GM18520 (cell line): ENCODE data around the gene ASAP2.

Experiments
- ATAC-seq: cut with Tn5 transposase; IDR thresholded peaks from one replicate; pipeline ENCODE4 v1.9.1; 2021; ENCODE audit not compliant: unreplicated experiment

ASAP2 gene

DNA sequence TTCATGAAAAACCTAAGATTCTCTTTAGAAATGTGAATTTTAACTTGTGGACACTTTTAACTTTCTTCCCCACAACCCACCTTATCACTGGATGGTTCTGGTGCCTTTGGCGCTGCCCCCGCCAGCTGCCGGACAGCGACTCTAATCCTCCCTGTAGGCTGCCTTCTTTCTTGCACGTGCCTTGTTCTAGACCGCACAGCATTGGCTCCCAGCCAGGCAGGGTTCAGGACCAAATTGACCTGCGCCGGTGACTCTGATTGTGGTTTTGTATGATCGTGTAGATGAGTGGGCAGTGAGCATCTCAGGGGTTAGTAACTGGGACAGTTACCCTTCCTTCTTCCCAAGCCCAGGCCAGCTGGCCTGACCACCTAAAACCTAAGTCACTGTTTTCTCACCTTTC lies 106.8 kb downstream of the ASAP2 start:
- ATAC-seq = no peak

DNA sequence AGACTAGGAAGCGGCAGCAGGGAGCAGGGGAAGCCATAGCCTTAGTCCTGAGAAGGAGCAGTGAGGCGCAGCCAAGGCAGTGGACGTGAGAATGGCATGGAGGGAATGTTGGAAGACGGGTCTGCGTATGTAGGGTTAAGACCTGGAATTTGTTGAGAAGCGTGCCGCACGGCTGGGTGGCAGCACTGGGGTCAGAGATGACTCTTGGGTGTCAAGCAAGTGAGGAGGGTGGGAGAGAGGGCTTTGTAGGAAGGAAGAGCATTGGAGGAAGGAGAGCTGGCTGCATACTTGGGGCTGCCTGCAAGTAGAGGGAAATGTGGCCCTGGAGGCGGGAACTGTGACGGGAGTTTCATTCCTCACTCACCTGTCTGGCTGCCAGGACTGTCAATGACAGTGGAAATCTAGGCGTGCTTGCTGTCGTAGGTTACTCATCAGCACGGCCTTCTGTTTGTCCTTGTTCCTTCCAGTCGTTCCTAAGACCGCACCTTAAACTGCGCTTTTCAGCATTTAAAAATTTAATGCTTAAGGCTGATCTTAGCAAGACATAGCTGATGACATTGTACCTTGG lies 108.8 kb downstream of the ASAP2 start:
- no peak for ATAC-seq

DNA sequence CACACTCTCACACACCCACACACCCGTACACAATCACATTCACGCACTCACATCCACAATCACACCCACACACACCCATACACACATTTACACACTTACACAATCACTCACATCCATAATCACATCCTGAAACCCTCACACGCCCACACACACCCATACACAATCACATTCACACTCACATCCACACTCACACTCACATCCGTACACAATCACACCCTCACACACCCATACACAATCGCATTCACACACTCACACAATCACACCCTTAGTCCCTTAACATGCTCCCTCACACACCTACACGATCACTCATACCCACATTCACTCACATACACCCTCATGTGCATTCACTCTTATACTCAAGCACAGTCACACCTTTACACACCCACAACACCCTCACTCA lies 110.9 kb downstream of the ASAP2 start:
- no peak for ATAC-seq

DNA sequence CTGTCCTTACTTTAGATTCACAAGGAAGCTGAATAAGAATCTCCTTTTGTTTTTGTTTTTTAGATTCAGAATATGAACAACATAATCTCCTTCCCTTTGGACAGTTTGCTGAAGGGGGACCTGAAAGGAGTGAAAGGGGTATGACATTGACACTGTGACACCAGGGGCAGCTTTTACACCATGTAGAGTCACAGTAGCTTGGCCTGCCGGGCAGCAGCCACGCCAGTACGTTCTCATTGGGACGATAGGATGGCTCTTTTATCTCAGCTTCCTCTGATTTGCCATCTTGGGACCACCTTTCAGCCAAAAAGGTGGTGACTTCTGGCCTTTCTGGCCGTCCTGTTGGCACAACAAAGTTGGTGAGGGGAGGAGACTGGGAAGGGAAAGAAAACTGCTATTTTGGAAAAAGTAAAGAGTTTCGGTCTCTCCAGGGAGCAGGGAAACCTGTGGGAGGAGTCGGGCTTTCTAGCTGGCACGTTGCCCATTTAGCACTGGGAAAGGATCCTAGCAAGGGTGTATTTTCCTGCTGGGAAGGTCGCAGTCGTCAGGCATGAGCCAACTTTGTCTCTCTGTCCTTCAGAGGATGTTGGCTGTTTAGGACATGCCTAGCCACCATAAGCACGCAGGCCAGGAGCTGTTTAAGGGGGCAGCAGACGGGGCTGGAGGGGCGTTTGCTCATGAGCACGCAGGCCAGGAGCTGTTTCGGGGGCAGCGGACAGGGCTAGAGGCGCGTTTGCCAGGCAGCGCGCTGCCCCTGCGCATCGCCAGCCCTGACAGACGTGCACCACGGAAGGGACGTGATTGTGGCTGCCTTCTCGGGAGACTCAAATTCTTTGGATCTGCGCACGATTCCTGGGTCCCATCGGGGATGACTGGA lies 112.1 kb downstream of the ASAP2 start:
- no peak for ATAC-seq

DNA sequence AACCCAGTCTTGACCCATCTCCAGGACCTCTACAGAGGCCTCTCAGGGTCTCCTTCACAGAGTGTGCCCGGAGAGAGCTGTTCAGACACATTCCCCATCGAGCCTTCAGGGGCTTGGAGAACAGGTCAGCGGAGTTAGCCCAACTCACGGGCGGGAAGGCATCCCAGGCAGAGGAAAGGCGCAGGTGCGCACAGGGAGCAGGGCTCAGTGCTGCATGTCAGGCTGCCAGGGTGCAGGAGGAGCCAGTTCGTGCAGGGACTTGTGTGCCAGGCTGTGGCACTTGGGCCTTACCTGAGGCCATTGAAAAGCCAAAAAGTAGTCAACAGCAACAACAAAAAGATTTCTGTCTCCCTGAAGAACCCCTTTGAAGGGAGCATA lies 112.7 kb downstream of the ASAP2 start:
- no peak for ATAC-seq

DNA sequence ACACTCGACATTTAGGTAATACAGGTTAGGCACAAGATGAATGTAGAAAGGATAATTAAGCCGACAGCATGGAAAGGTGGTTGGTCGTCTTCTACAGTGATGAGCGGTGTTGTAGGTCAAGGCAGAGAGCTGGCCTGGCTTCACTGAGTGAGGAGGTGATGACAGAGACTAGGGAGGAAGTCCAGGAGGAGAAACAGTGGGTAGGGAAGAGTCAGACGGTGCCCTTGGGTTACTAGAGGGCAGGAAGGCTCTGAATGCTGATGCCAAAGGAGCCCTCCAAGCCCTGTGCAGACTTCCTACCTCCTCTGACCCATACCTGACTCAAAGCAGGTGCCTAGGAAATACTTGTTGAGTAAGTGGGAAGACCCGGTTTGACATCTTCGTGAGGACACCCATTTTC lies 116.0 kb downstream of the ASAP2 start:
- no peak for ATAC-seq

DNA sequence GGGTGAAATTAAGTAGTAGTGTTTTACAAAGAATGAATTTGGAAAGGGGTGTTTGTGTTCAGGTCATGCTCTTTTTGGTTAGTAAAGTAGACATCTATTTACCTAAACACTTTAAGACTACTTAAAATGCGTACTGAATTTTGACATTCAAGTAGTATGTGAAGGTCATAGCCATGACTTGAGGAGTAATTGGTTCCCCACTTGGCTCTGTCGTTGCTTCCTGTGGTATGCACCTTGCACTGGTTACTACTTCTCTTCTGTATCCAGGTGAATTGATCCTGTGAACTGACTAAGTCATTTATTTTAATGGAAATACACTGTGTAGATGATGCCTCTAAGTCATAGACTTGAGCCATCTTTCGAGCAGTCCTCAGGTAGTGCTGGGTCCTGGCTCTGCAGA lies 118.8 kb downstream of the ASAP2 start:
- no peak for ATAC-seq

DNA sequence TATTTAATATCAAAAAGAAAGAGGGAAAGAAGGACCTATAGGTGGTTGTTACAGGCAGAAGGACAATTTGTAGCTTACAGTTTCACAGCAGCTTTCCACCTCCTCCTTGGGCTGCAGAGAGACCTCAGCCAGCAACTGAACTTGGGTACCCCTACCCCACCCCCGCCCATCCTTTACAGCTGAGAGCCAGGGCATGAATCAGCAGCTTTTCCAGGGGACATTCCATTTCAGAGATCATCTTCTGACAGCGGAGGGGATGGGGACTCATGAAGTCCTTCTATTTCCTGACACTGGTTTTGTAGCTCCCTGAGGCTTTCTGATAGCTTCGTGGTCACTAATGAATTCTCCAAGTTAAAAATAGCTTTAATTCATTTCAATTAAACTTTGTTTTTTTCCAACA lies 120.4 kb downstream of the ASAP2 start:
- no peak for ATAC-seq

DNA sequence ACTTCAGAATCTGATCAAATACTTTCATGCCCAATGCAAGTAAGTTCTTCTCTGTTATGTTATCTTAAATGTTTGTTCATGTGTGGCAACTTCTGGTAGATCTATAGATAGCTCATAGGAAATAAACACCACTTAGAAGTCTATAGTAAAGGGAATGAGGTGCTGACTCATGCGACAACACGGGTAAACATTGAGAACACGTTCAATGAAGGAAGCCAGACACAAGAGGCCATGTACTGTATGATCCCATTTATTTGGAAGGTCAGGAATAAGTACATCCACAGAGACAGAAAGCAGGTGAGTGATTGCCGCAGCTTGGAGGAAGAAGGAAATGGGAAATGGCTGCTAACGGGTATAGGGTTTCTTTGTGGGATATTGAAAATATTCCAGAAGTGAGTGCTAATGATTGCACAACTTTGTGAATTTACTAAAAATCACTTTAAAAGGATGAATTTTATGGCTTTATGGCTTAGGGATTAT lies 121.3 kb downstream of the ASAP2 start:
- ATAC-seq = no peak

DNA sequence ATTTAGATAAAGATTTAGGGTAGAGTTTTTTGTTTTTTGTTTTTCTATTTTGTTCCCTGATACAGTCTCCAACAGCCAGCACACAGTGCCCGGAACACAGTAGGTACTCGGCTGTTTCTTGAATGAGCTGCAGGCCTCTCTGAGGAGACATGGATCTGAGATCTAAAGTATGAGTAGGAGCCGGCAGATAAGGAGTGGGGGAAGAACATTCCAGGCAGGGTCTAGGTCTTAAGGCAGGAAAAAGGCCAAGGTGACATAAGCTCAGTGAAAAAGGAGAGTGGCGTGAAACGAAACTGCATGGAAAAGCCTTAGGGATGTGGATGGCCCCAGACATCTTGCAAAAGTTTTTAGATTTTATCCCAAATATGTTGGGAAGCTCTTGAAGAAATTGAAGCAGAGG lies 122.3 kb downstream of the ASAP2 start:
- ATAC-seq = no peak

DNA sequence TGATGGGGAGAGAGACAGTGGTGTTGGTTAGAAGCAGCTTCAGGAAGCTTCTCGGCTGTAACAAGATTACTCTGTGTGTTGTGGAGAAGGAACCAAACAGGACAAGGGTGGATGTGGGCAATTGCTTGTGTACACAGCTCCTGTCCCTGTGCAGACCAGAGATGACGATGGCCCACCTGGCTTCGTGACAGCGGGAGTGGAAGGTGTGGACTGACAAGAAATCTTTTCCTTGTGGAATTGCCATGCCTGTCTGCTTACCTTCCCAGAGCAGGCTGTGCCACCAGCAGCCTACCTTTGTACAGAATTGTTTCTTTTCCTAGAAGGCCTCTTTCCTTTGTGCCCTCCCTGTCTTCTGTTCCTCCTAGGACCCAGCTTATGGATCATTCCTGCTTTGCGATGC lies 122.9 kb downstream of the ASAP2 start:
- no peak for ATAC-seq

DNA sequence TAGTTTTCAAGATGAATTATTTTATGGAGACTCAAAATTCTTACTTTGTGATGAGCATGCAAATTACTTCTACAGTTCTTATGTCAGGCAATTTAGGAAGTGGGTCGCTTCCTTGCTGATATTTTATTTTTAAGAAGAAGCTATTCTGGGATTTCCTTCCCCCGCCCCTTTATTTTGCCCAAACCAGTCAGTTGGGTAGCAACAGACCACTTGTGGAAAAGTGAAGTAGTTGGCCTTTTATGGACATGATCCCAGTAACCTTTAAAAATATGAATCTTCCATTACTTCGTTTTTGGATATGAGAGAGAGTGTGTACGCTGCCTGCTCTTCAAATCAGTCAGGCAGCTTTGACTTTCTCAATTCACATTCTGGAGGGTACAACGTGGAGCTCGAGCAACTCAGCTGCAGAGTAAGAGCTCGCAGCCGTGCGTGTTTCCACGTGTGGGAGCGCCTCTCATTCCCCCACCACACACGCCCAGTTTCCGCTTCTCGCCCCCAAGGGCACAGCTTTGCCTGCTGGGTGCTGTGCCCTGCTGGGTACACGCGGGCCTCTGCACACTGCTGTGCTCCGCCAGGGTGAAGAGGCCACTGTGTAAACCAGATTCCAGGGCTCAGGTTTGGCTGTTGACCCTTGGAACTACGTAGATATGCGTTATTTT lies 124.1 kb downstream of the ASAP2 start:
- no peak for ATAC-seq

DNA sequence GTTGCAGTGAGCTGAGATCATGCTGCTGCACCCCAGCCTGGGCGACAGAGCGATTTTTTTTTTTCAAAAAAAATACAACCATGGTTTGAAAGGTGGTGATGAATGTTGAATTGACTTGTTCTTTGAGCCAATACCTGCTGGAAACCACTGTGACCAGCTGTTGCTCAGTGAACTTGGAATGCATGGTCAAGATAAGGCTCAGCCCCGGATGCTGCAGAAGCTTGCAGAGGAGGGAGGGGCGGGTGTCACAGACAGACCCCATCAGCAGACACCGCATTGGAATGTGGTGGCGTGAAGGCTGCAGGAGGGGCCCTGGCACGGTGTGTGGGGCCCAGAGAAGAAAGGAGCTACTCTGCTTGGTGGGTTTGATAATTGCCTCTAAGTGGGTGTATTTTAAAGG lies 125.1 kb downstream of the ASAP2 start:
- no peak for ATAC-seq

DNA sequence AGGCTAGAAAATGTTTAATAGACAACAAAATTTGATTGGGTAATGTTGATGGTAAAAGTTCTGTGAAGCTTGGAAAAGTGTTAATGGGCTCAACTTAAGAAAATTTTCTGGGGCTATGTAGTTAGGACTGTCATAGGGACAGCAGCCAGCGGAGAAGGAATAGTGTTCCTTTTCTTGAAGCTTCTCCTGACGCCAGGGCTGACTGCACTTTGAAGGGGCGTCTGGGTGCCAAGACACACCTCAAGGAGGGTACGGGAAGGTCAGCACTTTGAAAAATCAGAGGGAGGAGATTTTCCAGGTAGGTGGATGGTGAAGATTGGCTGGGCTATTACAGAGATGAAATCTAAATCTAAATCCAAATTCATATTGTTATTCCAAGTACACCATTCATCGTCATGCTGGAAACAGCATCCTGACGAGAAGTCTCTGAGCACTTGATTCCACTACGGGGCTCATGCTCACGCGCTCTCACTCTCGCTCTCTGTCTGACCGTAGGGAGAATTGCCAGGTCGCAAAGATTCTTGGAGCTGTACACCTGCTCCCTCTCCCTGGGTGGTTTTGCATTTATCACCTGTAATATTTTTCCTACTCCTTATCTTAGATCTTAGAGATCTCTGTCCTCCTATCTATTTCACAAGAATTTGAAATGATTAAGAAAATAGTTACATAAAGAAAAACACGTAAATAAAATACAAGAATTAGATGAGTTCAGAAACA lies 125.7 kb downstream of the ASAP2 start:
- no peak for ATAC-seq

DNA sequence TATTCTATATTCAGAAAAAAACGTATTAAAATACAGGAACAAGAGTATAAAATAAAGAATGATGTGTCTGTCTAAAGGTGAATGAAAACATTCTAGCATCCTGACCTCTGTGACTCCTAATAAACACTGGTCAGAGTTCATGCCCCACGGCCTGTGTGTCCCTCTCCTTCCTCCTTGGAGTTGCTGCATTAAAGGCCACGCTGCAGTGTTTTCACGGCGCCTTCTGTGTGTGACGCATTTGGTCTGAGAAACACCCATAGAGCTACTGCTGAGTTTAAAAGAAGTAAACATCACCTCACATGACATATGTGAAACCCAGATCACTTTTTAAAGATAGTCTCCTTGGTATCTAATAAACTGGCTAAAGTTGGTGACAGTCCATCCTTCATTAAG lies 126.2 kb downstream of the ASAP2 start:
- ATAC-seq = no peak

DNA sequence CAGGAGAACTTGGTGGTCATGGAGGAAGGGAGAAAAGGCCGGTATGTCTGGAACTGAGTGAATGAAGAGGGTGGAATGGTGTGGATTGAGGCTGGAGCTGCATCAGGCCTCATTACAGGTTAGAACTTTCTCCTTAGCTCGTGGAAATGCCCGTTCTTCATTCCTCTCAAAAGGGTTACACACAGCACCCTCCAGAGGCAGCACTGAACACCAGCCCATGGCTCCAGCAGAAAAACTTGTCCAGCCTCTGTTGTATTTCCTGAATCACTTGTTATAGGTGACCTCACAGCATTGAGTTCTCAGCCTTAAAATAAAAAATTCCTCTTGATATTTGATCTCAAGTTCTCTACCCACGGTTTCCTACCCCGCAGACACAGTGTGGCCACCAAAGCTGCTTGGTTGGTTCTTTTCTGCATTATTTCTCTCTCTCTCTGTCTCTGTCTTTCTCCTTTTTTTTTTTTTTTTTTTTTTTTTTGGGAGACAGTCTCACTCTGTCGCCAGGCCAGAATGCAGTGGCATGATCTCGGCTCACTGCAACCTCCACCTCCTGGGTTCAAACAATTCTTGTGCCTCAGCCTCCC lies 127.1 kb downstream of the ASAP2 start:
- ATAC-seq = no peak

DNA sequence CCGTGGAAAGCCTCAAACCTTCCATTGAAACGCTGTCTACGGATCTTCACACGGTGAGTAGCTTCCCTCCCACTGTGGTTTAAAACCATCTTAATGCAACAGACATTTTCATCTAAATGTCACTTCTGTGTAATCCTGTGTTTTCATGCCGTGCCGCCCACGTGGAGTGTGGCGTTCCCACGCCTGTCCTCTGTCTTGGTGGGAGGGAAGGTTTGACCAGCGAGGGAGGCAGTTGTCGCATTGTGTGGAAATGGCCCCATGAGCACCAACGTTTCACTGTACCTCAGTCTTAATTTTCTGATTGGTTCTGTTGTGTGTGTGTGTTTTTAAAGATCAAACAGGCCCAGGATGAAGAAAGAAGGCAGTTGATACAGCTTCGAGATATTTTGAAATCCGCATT lies 128.1 kb downstream of the ASAP2 start:
- no peak for ATAC-seq

DNA sequence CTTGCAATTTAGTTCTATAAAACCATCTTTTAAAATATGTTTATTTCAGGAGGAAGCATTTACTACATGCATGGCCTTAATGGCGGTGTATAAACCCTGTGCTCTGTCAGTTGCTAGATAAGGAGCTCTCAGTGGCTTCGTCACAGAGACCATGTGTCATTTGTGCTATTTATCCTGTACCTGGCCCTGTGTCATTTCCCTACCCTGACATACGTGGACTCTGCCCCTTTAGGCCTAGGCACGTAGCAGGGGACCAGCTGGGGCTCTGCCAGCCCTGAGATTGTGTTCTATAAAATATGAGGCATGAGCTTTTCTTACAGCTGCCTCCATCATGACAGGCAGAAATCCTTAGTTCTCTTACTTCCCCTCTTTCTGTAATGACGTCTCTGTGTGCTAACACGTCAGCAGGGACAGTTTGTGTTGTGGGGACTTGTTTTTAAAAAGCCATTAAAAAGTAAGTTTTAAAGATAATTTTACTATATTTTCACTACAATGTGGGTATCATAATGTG lies 128.8 kb downstream of the ASAP2 start:
- ATAC-seq = no peak

DNA sequence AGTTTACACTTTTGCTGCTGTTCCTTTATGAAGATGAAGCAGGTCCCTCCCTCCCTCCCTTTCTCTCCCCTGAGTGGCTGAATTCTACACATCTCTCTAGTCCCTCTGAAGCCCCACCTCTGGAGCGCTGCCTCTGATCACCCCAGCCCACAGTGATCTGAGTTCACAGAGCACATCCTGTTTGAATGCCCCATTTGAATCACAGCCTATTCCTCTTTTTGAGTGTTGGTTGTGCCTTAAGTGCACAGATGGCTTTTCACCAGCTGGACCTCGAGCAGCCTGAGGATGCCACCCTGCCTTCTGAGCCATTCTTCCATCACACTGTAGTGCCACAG lies 129.6 kb downstream of the ASAP2 start:
- ATAC-seq = peak; percentile 58

DNA sequence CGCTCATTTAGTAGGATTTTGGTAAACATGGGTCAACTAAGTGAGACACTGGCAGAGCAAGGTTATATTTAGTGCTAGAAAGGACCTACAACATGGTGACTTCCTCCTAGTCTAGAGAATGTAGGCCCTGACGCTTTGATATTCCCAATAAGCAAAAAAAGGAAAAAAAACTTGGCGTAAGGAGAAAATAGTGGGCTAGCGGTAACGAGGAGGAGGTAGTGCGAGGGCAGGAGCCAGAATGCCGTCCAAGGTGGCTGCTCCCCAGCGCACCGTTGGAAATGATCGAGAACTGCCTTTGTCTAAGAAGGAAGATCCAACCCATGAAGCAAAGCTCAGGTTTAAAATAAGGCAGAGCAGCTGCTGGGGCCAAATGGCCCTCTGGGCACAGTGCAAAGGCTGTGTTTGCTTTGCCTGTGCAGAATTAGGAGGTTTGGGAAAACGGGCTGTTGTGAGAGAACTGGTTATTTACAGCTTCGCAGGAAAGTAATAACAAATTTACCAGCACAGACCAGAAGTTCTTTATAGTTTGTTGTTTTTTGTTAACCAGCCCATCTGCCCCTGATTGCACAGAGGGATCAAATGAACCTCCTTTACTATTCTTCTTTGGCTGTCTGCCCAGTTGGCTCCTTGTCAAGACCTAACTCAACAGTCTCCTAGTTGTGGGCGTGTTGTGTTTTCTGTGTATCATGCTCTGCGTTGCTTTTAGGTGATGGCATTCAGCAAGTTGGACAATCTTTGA lies 130.1 kb downstream of the ASAP2 start:
- no peak for ATAC-seq
